AG09319 (cell line): ENCODE data around the gene CDK5R2.

ENCODE experiments used
- DNase-seq: peaks from one replicate; pipeline ENCODE4 v3.0.0-alpha.2; 2010; ENCODE audit warnings: low read depth; ENCODE audit errors: extremely low read depth
- CTCF ChIP-seq: IDR thresholded peaks from 2 replicates; pipeline ENCODE4 v1.5.1; 2011; ENCODE audit warnings: low read depth, mild to moderate bottlenecking, inconsistent platforms, low read length, moderate library complexity

CDK5R2 gene

GRCh38 chr2:218985021-218985324 is 25.5 kb downstream of the CDK5R2 start, which contains the start of gene FEV:
FEV (minus strand) TSS chr2:218985184; CDS start chr2:218985075, 109 bp downstream.
- no peak for DNase-seq
- TF ChIP-seq CTCF: no peak

GRCh38 chr2:218985325-218986091 is 26.0 kb downstream of the CDK5R2 start:
- no peak for DNase-seq
- TF ChIP-seq CTCF: no peak

GRCh38 chr2:218986148-218986761 is 26.8 kb downstream of the CDK5R2 start:
- no peak for TF ChIP-seq CTCF

GRCh38 chr2:218988164-218988563 is 28.7 kb downstream of the CDK5R2 start:
- TF ChIP-seq CTCF: no peak
- DNase-seq: no peak

More at GRCh38 chr2:218986148-218986761, 26.8 kb downstream of the CDK5R2 start:
- no peak for DNase-seq

- DNase-seq: no peak
- TF ChIP-seq CTCF: no peak
These were observed 29.2 kb downstream of the CDK5R2 start for GRCh38 chr2:218988650-218989049.

- no peak for DNase-seq
- no peak for TF ChIP-seq CTCF
These were observed 30.6 kb downstream of the CDK5R2 start for GRCh38 chr2:218990052-218990451.

GRCh38 chr2:218990612-218991011 is 31.1 kb downstream of the CDK5R2 start:
- no peak for TF ChIP-seq CTCF
- no peak for DNase-seq
